ENCODE measurements around the gene PTPRN2.

Gene PTPRN2

DNA sequence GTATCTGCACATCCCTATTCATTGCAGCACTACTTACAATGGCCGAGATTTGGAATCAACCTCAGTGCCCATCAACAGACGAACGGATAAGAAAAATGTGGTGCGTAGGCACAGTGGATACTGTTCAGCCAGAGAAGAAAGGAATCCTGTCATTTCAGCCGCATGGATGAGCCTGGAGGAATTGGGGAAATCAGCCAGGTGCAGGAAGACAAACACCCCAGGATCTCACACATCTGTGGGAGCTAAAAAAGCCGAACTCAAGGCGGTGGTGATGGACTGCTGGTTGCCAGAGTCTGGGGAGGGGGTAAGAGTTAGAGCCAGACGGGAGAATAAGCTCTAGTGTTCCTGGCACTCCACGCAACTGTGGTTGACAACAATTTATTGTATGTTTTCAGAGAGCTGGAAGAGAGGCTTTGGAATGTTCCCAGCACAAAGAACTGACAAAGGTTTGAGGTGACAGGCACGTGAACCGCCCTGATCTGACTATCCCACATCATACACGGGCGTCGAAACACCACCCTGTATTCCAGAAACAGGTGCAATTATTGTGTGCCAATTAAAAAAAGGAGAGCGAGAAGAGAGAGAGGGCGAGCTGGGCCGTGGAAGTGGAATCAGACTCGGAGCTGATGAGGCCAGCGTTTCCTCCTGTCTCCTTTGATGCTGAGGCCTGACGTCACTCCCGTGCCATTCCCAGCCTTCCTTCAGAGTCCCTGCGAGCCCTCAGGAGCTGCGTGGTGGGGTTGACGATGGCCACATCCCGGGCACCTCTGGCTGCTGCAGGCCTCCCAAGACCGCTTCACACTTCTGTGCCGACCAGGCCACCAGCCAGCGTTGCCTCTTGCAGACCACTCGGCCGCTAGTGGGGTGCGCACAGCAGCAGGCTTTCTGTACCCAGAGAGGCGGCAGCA is 1061.4 kb downstream of the PTPRN2 start:
- Histone ChIP-seq H2AK5ac (ENCODE audit: low read depth, low read length) (peak overlapping the region; percentile 34), H3K9me3 (replicated peaks in 1 of 2; ENCODE audit: control insufficient read depth in 2 of 2, insufficient read depth in 1 of 2, low read depth in 1 of 2, low read length in 2 of 2) (peaks cover 3 to 6% of the 10 kb centered on the region in 2 donors), H3K4ac (ENCODE audit: low read length) (peak overlapping the region; percentile 42), H3K4me1 (ENCODE audit: control insufficient read depth in 2 of 2, insufficient read depth in 1 of 2, low read depth in 1 of 2, low read length in 2 of 2) (peaks cover 1 to 10% of the 10 kb centered on the region in 2 donors), H3K23ac (ENCODE audit: low read depth, low read length, poor library complexity) (peak overlapping the region; percentile 43), H2BK15ac (ENCODE audit: low read length) (peak overlapping the region; percentile 60), H3K79me1 (ENCODE audit: low read depth, low read length) (no peaks in the 10 kb centered on the region), H3K18ac (ENCODE audit: low read length) (peak overlapping the region; percentile 85), H3K9ac (ENCODE audit: low read depth, low read length, poor library complexity) (no peak overlapping the region), H2BK5ac (ENCODE audit: low read length) (no peak overlapping the region), H2BK120ac (ENCODE audit: low read depth, low read length) (no peak overlapping the region), H3K36me3 (replicated peaks in 1 of 2; ENCODE audit: control insufficient read depth in 2 of 2, insufficient read depth in 2 of 2, low read length in 2 of 2) (no peaks in the 10 kb centered on the region), H3K27me3 (ENCODE audit: control insufficient read depth in 3 of 3, insufficient read depth in 3 of 3, low read depth in 1 of 3, low read length in 3 of 3) (no peaks in the 10 kb centered on the region), H2BK12ac (ENCODE audit: low read length) (no peak overlapping the region), H3K4me3 (ENCODE audit: low read length in 2 of 2) (no peak overlapping the region), H3K4me2 (ENCODE audit: insufficient read depth, low read length, poor library complexity, severe bottlenecking) (no peak overlapping the region), H4K91ac (ENCODE audit: low read depth, low read length, poor library complexity) (no peak overlapping the region), H3K27ac (replicated peaks; ENCODE audit: low read length) (no peak overlapping the region), H4K8ac (ENCODE audit: low read depth, low read length) (no peak overlapping the region), H2AFZ (ENCODE audit: low read length) (no peak overlapping the region), H3K14ac (ENCODE audit: low read length) (no peak overlapping the region)
- DNase-seq (ENCODE audit: low spot score), result no peak
- WGBS, 2 donors (ENCODE audit: extremely low coverage in 2 of 2, insufficient read length in 2 of 2, insufficient replicate concordance in 1 of 2), result no CpG with 5 or more reads among the region's 32 CpGs

GRCh38 chr7:157525491-157525915 is 1062.1 kb downstream of the PTPRN2 start:
- no peak for DNase-seq (ENCODE audit: low spot score)
- Histone ChIP-seq H3K18ac (ENCODE audit: low read length) (peak overlapping the region; percentile 32), H3K79me1 (ENCODE audit: low read depth, low read length) (no peaks in the 10 kb centered on the region), H2BK120ac (ENCODE audit: low read depth, low read length) (no peak overlapping the region), H3K9ac (ENCODE audit: low read depth, low read length, poor library complexity) (no peak overlapping the region), H3K36me3 (replicated peaks in 1 of 2; ENCODE audit: control insufficient read depth in 2 of 2, insufficient read depth in 2 of 2, low read length in 2 of 2) (no peaks in the 10 kb centered on the region), H3K4ac (ENCODE audit: low read length) (no peak overlapping the region), H3K4me3 (ENCODE audit: low read length in 2 of 2) (no peak overlapping the region), H3K23ac (ENCODE audit: low read depth, low read length, poor library complexity) (no peak overlapping the region), H2BK12ac (ENCODE audit: low read length) (no peak overlapping the region), H3K27ac (replicated peaks; ENCODE audit: low read length) (no peak overlapping the region), H3K4me2 (ENCODE audit: insufficient read depth, low read length, poor library complexity, severe bottlenecking) (no peak overlapping the region), H4K8ac (ENCODE audit: low read depth, low read length) (no peak overlapping the region), H2AK5ac (ENCODE audit: low read depth, low read length) (no peak overlapping the region), H3K14ac (ENCODE audit: low read length) (peak overlapping the region; percentile 4), H3K9me3 (replicated peaks in 1 of 2; ENCODE audit: control insufficient read depth in 2 of 2, insufficient read depth in 1 of 2, low read depth in 1 of 2, low read length in 2 of 2) (peaks cover 2 to 3% of the 10 kb centered on the region in 2 donors), H3K4me1 (ENCODE audit: control insufficient read depth in 2 of 2, insufficient read depth in 1 of 2, low read depth in 1 of 2, low read length in 2 of 2) (peaks cover 4 to 10% of the 10 kb centered on the region in 2 donors), H4K91ac (ENCODE audit: low read depth, low read length, poor library complexity) (no peak overlapping the region), H3K27me3 (ENCODE audit: control insufficient read depth in 3 of 3, insufficient read depth in 3 of 3, low read depth in 1 of 3, low read length in 3 of 3) (no peaks in the 10 kb centered on the region), H2BK5ac (ENCODE audit: low read length) (no peak overlapping the region), H2BK15ac (ENCODE audit: low read length) (peak overlapping the region; percentile 45), H2AFZ (ENCODE audit: low read length) (no peak overlapping the region)
- WGBS, 2 donors (ENCODE audit: extremely low coverage in 2 of 2, insufficient read length in 2 of 2, insufficient replicate concordance in 1 of 2), result no CpG with 5 or more reads among the region's 23 CpGs

- H2BK5ac ChIP-seq (ENCODE audit: low read length), result no peak overlapping the region
- H2BK120ac ChIP-seq (ENCODE audit: low read depth, low read length), result no peak overlapping the region
- H3K4me3 ChIP-seq (ENCODE audit: low read length in 2 of 2), result no peak overlapping the region
- no CpG with 5 or more reads among the region's 1 CpG for WGBS, 2 donors (ENCODE audit: extremely low coverage in 2 of 2, insufficient read length in 2 of 2, insufficient replicate concordance in 1 of 2)
- no peak overlapping the region for H2BK15ac ChIP-seq (ENCODE audit: low read length)
- H3K36me3 ChIP-seq (replicated peaks in 1 of 2; ENCODE audit: control insufficient read depth in 2 of 2, insufficient read depth in 2 of 2, low read length in 2 of 2), result no peaks in the 10 kb centered on the region
- no peak overlapping the region for H2AK5ac ChIP-seq (ENCODE audit: low read depth, low read length)
- no peak overlapping the region for H2AFZ ChIP-seq (ENCODE audit: low read length)
- H3K4me1 ChIP-seq (ENCODE audit: control insufficient read depth in 2 of 2, insufficient read depth in 1 of 2, low read depth in 1 of 2, low read length in 2 of 2), result peaks cover 7 to 13% of the 10 kb centered on the region in 2 donors
- no peak overlapping the region for H4K8ac ChIP-seq (ENCODE audit: low read depth, low read length)
- H3K23ac ChIP-seq (ENCODE audit: low read depth, low read length, poor library complexity), result no peak overlapping the region
- no peaks in the 10 kb centered on the region for H3K79me1 ChIP-seq (ENCODE audit: low read depth, low read length)
- no peak overlapping the region for H3K27ac ChIP-seq (replicated peaks; ENCODE audit: low read length)
- DNase-seq (ENCODE audit: low spot score), result no peak
- no peak overlapping the region for H3K14ac ChIP-seq (ENCODE audit: low read length)
- no peak overlapping the region for H3K18ac ChIP-seq (ENCODE audit: low read length)
- H4K91ac ChIP-seq (ENCODE audit: low read depth, low read length, poor library complexity), result no peak overlapping the region
- no peak overlapping the region for H3K4ac ChIP-seq (ENCODE audit: low read length)
- no peak overlapping the region for H3K4me2 ChIP-seq (ENCODE audit: insufficient read depth, low read length, poor library complexity, severe bottlenecking)
- H2BK12ac ChIP-seq (ENCODE audit: low read length), result no peak overlapping the region
- H3K27me3 ChIP-seq (ENCODE audit: control insufficient read depth in 3 of 3, insufficient read depth in 3 of 3, low read depth in 1 of 3, low read length in 3 of 3), result no peaks in the 10 kb centered on the region
- H3K9ac ChIP-seq (ENCODE audit: low read depth, low read length, poor library complexity), result no peak overlapping the region
- H3K9me3 ChIP-seq (replicated peaks in 1 of 2; ENCODE audit: control insufficient read depth in 2 of 2, insufficient read depth in 1 of 2, low read depth in 1 of 2, low read length in 2 of 2), result peaks cover 2 to 3% of the 10 kb centered on the region in 2 donors
Observed at GRCh38 chr7:157524731-157525130, 1062.9 kb downstream of the PTPRN2 start.

DNA sequence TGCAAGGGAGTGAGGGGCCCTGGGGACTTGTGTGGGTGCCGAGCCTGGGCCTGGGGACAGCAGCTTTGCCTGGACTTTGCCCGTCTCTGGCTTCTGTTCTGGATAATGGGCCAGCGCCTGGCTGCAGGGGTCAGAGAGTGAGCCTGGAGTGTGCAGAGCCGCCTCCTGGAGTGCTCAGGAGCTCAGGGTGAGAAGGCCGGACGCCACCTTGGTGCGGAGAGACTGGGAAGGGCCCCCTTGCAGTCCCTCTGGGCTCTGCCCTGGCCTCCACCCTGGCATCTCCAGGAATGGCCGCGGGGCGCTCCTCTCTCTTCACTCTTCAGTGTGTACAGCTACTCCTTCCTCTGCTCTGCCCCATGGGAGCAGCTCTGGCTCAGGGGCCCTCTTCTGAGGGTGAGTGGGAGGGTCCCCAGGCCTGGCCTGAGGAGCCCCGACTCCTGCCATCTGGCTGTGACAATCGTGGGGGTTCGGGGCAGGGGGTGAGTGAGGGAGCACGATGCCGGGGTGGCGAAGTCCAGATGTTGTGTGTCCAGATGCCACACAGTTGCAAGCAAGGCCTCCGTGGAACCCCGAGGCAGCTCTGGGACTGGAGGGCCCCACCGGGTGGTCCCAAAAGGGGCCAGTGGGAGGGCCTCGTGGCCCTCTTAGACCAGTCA is 1063.7 kb downstream of the PTPRN2 start:
- Histone ChIP-seq H3K4me3 (ENCODE audit: low read length in 2 of 2) (no peak overlapping the region), H3K14ac (ENCODE audit: low read length) (no peak overlapping the region), H2BK120ac (ENCODE audit: low read depth, low read length) (peak overlapping the region; percentile 43), H2BK5ac (ENCODE audit: low read length) (peak overlapping the region; percentile 75), H2AFZ (ENCODE audit: low read length) (no peak overlapping the region), H2AK5ac (ENCODE audit: low read depth, low read length) (peak overlapping the region; percentile 89), H3K4ac (ENCODE audit: low read length) (no peak overlapping the region), H2BK12ac (ENCODE audit: low read length) (no peak overlapping the region), H3K23ac (ENCODE audit: low read depth, low read length, poor library complexity) (peak overlapping the region; percentile 20), H3K79me1 (ENCODE audit: low read depth, low read length) (no peaks in the 10 kb centered on the region), H3K9ac (ENCODE audit: low read depth, low read length, poor library complexity) (no peak overlapping the region), H3K4me2 (ENCODE audit: insufficient read depth, low read length, poor library complexity, severe bottlenecking) (no peak overlapping the region), H3K18ac (ENCODE audit: low read length) (peak overlapping the region; percentile 63), H2BK15ac (ENCODE audit: low read length) (peak overlapping the region; percentile 86), H3K27ac (replicated peaks; ENCODE audit: low read length) (no peak overlapping the region), H3K4me1 (ENCODE audit: control insufficient read depth in 2 of 2, insufficient read depth in 1 of 2, low read depth in 1 of 2, low read length in 2 of 2) (peaks cover 7 to 13% of the 10 kb centered on the region in 2 donors), H4K8ac (ENCODE audit: low read depth, low read length) (no peak overlapping the region), H3K27me3 (ENCODE audit: control insufficient read depth in 3 of 3, insufficient read depth in 3 of 3, low read depth in 1 of 3, low read length in 3 of 3) (no peaks in the 10 kb centered on the region), H3K9me3 (replicated peaks in 1 of 2; ENCODE audit: control insufficient read depth in 2 of 2, insufficient read depth in 1 of 2, low read depth in 1 of 2, low read length in 2 of 2) (peaks cover 2 to 3% of the 10 kb centered on the region in 2 donors), H4K91ac (ENCODE audit: low read depth, low read length, poor library complexity) (no peak overlapping the region), H3K36me3 (replicated peaks in 1 of 2; ENCODE audit: control insufficient read depth in 2 of 2, insufficient read depth in 2 of 2, low read length in 2 of 2) (no peaks in the 10 kb centered on the region)
- no CpG with 5 or more reads among the region's 20 CpGs for WGBS, 2 donors (ENCODE audit: extremely low coverage in 2 of 2, insufficient read length in 2 of 2, insufficient replicate concordance in 1 of 2)
- DNase-seq (ENCODE audit: low spot score), result no peak
